Ascending aorta (tissue), 2 donors: ENCODE data around the gene S1PR3. TPM values are rescaled to one million over a fixed set of nuclear protein-coding genes. Genes with fewer than 3 reads are reported as not detected.

Experiments
- DNase-seq, 2 donors: peaks; one replicate each; pipeline ENCODE4 v3.0.0-alpha.2; 2019; ENCODE audit warnings: low spot score in 2 of 2
- H3K27ac ChIP-seq, 2 donors: fragments of 200-600 bp; sonication (generic); one replicate each; pipeline ENCODE4 v1.5.1; 2016 to 2017; ENCODE audit warnings: mild to moderate bottlenecking in 1 of 2
- H3K27me3 ChIP-seq: fragments of 200-600 bp; sonication (generic); one replicate; pipeline ENCODE4 v1.5.1; 2017
- H3K36me3 ChIP-seq, 2 donors: fragments of 200-600 bp; sonication (generic); one replicate each; pipeline ENCODE4 v1.5.1; 2016
- H3K4me1 ChIP-seq, 2 donors: fragments of 200-600 bp; sonication (generic); one replicate each; pipeline ENCODE4 v1.5.1; 2016 to 2017; ENCODE audit warnings: mild to moderate bottlenecking in 1 of 2
- H3K4me3 ChIP-seq, 2 donors: fragments of 200-600 bp; sonication (generic); one replicate each; pipeline ENCODE4 v1.5.1; 2016 to 2017; ENCODE audit warnings: mild to moderate bottlenecking in 1 of 2
- H3K9me3 ChIP-seq, 2 donors: fragments of 200-600 bp; sonication (generic); one replicate each; pipeline ENCODE4 v1.5.1; 2016
- CTCF ChIP-seq, 3 experiments: fragments of 200-600 bp in 2 of 3; fragments of 450-650 bp in 1 of 3; sonication (generic) in 2 of 3; IDR thresholded peaks; one replicate each; pipeline ENCODE4 v1.5.1; 2016 to 2019; ENCODE audit warnings: antibody characterized with exemption in 3 of 3, mild to moderate bottlenecking in 1 of 3, moderate library complexity in 1 of 3
- intact Hi-C: fragments of 100-400 bp; cut with DNase I; formaldehyde crosslinking; loops from one replicate; pipeline ENCODE4 v1.15.1; 2023
- total RNA-seq: library from RNA; depleted of rRNA; stranded (reverse); fragments of >200 nt; gene quantifications from one replicate; pipeline ENCODE4 v1.1.0, GENCODE V29; 2016

S1PR3 gene
- total RNA-seq, 1 donor from 2014 or later: 59.3 TPM

GRCh38 chr9:89046832-89047231 is 55.6 kb downstream of the S1PR3 start:
- Histone ChIP-seq H3K4me1 (no peaks in the 10 kb centered on the region), H3K9me3 (no peaks in the 10 kb centered on the region), H3K27ac (no peak overlapping the region), H3K36me3 (no peaks in the 10 kb centered on the region), H3K4me3 (no peak overlapping the region), H3K27me3 (no peaks in the 10 kb centered on the region)
- no peak for TF ChIP-seq CTCF (IDR thresholded peaks at IDR 0.05)
- intact Hi-C loops: no loop called here
- no peak for DNase-seq

- no peak for TF ChIP-seq CTCF (IDR thresholded peaks at IDR 0.05)
- DNase-seq: no peak
- no peak overlapping the region for H3K4me3 ChIP-seq
Observed at GRCh38 chr9:89047667-89048066, 56.4 kb downstream of the S1PR3 start.

GRCh38 chr9:89048616-89049015 is 57.3 kb downstream of the S1PR3 start:
- intact Hi-C loops: no loop called here
- no peak overlapping the region for H3K4me3 ChIP-seq
- no peaks in the 10 kb centered on the region for H3K4me1 ChIP-seq
- H3K36me3 ChIP-seq: no peaks in the 10 kb centered on the region
- no peaks in the 10 kb centered on the region for H3K27me3 ChIP-seq
- no peak for DNase-seq
- TF ChIP-seq CTCF (IDR thresholded peaks at IDR 0.05): no peak
- no peak overlapping the region for H3K27ac ChIP-seq
- no peaks in the 10 kb centered on the region for H3K9me3 ChIP-seq

More at GRCh38 chr9:89047667-89048066, 56.4 kb downstream of the S1PR3 start:
- no peaks in the 10 kb centered on the region for H3K36me3 ChIP-seq
- no peaks in the 10 kb centered on the region for H3K9me3 ChIP-seq
- intact Hi-C loops: no loop called here
- H3K27ac ChIP-seq: no peak overlapping the region
- no peaks in the 10 kb centered on the region for H3K4me1 ChIP-seq
- H3K27me3 ChIP-seq: no peaks in the 10 kb centered on the region

GRCh38 chr9:89049646-89050045 is 58.4 kb downstream of the S1PR3 start:
- TF ChIP-seq CTCF (IDR thresholded peaks at IDR 0.05): no peak
- Histone ChIP-seq H3K4me3 (no peak overlapping the region), H3K27me3 (no peaks in the 10 kb centered on the region), H3K27ac (no peak overlapping the region), H3K36me3 (no peaks in the 10 kb centered on the region), H3K4me1 (no peaks in the 10 kb centered on the region), H3K9me3 (no peaks in the 10 kb centered on the region)
- intact Hi-C loops: no loop called here
- DNase-seq: no peak

- Histone ChIP-seq H3K4me3 (no peak overlapping the region), H3K4me1 (no peaks in the 10 kb centered on the region), H3K27me3 (no peaks in the 10 kb centered on the region), H3K9me3 (no peaks in the 10 kb centered on the region), H3K36me3 (no peaks in the 10 kb centered on the region), H3K27ac (no peak overlapping the region)
- no peak for DNase-seq
- intact Hi-C loops: no loop called here
- no peak for TF ChIP-seq CTCF (IDR thresholded peaks at IDR 0.05)
Observed at GRCh38 chr9:89051421-89052025, 60.3 kb downstream of the S1PR3 start.
